ENCODE results near the gene PACRG. TPM values are rescaled to one million over a fixed set of nuclear protein-coding genes. Genes with fewer than 3 reads are reported as not detected.
A peak's percentile ranks its signal among the peaks of the same experiment; 100 is the strongest.

PACRG gene
- total RNA-seq, 1 experiment from 2014 or later: not detected

DNA sequence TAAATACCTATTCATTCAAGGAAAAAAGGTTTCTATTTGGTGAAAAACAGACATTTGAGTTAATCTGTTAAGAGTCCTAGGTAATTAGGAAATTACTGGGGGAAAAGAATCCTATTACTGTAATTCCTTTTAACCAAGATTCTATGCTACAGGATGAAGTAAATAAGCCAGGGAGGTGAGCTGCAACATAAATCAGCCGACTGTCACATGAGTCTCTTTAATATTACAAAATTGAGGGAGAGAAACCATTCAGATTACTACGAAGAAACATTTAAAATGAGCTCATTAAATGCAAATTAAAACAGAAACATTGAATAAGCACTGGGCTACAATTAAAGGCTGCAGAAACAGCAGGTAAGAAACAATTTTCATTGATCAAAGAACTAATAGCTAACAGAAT, 5.5 kb upstream of the PACRG start:
- no peaks in the 10 kb centered on the region for H3K4me1 ChIP-seq

DNA sequence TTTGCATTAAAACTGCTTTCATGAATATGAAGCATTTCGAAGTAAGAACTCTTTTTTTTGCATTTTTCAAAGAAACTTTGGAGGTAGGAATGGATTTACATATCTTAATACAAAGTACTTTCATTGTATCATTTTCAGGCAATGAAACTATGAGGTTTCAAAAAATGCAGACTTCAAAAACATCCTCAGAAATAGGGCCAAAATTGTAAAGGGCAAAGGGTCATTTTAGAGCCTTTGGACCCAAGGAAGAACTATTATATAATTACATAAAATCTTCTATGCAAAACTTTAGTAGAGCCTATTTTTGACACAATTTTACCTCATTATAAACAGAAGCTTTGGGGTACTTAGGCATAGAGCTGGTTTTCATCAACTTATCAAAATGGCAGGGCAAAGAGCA, 5.1 kb upstream of the PACRG start:
- no peak overlapping the region for H3K27ac ChIP-seq
- no peak overlapping the region for H3K4me3 ChIP-seq
- DNase-seq: no peak
- H3K27me3 ChIP-seq: peaks cover 4% of the 10 kb centered on the region; the same call in 1 of the 2 replicates
- H3K36me3 ChIP-seq: no peaks in the 10 kb centered on the region
- no peaks in the 10 kb centered on the region for H3K4me1 ChIP-seq
- no peaks in the 10 kb centered on the region for H3K9me3 ChIP-seq (replicated peaks)

More for the DNA sequence above, 5.5 kb upstream of the PACRG start:
- DNase-seq: no peak
- Histone ChIP-seq H3K27ac (no peak overlapping the region), H3K36me3 (no peaks in the 10 kb centered on the region), H3K27me3 (peaks cover 4% of the 10 kb centered on the region; the same call in 1 of the 2 replicates), H3K9me3 (replicated peaks) (no peaks in the 10 kb centered on the region), H3K4me3 (no peak overlapping the region)

DNA sequence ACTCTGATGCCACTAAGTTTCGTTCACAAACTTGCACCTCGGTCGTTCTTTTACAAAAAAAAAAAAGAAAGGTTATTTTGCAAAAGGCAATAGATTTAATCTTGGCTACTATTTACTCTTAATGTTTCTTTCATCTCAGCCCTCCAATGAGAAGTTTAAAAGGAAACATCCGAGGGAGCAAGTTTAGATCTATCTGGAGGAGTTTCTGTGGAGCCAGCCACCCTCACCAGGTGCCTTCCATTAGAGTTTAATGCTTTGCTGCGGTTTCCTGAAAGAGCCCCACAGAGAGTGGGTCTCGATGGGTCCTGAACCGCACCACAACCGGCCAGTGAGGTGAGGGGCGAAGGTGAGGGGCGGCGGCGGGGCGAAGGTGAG, 840 bp upstream of the PACRG start:
- H3K4me1 ChIP-seq: no peaks in the 10 kb centered on the region
- H3K27ac ChIP-seq: no peak overlapping the region

DNA sequence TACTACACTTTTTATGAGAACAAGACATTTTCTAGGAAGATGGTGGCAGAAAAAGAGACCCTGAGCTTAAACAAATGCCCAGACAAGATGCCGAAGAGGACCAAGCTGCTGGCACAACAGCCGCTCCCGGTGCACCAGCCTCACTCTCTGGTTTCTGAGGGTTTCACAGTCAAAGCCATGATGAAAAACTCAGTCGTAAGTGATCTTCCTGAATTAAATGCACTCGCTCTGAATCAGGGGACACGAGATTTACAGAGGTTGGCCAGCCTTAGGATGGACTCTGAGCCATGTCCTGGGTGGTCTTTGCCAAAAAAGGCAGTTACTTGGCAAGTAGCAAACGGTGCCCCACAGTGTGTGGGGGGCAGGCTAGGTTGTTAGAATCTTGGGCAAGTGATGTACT, 423 bp downstream of the PACRG start:
- Histone ChIP-seq H3K27ac (no peak overlapping the region), H3K4me3 (peak overlapping the region; percentile 89), H3K4me1 (no peaks in the 10 kb centered on the region), H3K9me3 (replicated peaks) (no peaks in the 10 kb centered on the region), H3K27me3 (peaks cover 4% of the 10 kb centered on the region; the same call in 1 of the 2 replicates), H3K36me3 (no peaks in the 10 kb centered on the region)
- DNase-seq: no peak

More for the DNA sequence above, 840 bp upstream of the PACRG start:
- DNase-seq: peak in 1 of 2 experiments; percentile 24
- Histone ChIP-seq H3K4me3 (peak overlapping the region; percentile 89), H3K36me3 (no peaks in the 10 kb centered on the region), H3K27me3 (peaks cover 4% of the 10 kb centered on the region; the same call in 1 of the 2 replicates), H3K9me3 (replicated peaks) (no peaks in the 10 kb centered on the region)

- H3K27ac ChIP-seq: no peak overlapping the region
Observed at GRCh38 chr6:162728706-162729105, 932 bp downstream of the PACRG start.

DNA sequence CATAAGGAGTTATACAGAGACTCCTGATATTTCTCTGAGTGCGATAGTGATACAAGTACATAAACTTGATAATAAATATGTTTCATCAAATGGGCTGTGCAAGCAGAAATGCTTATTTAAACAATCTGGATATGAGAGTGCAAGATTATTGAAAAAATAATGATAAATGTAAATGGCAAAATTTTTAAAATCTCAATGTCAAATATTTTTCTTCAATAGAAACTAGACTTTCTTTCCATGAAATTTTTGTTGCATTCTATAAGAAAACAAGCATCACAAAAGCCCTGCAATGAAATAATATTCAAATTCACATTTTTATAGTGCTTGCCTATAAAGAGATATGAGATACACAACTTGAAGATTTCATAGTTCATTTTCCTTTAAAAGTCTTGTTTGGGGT, 2.7 kb downstream of the PACRG start:
- no peak overlapping the region for H3K27ac ChIP-seq
- no peak for DNase-seq
- H3K9me3 ChIP-seq (replicated peaks): no peaks in the 10 kb centered on the region

More at GRCh38 chr6:162728706-162729105, 932 bp downstream of the PACRG start:
- H3K4me3 ChIP-seq: no peak overlapping the region
- H3K27me3 ChIP-seq: peaks cover 4% of the 10 kb centered on the region; the same call in 1 of the 2 replicates
- no peaks in the 10 kb centered on the region for H3K36me3 ChIP-seq
- no peaks in the 10 kb centered on the region for H3K9me3 ChIP-seq (replicated peaks)
- H3K4me1 ChIP-seq: no peaks in the 10 kb centered on the region
- DNase-seq: no peak

GRCh38 chr6:162733489-162733888, 5.7 kb downstream of the PACRG start:
- Histone ChIP-seq H3K4me3 (no peak overlapping the region), H3K4me1 (no peaks in the 10 kb centered on the region), H3K27ac (no peak overlapping the region), H3K36me3 (no peaks in the 10 kb centered on the region), H3K27me3 (0 out of 2 replicates have a peak, but pooled peaks cover 2% of the 10 kb centered on the region), H3K9me3 (replicated peaks) (no peaks in the 10 kb centered on the region)
- DNase-seq: no peak

More for the DNA sequence above, 2.7 kb downstream of the PACRG start:
- H3K36me3 ChIP-seq: no peaks in the 10 kb centered on the region
- H3K4me1 ChIP-seq: no peaks in the 10 kb centered on the region
- H3K27me3 ChIP-seq: peaks cover 4% of the 10 kb centered on the region; the same call in 1 of the 2 replicates
- no peak overlapping the region for H3K4me3 ChIP-seq

DNA sequence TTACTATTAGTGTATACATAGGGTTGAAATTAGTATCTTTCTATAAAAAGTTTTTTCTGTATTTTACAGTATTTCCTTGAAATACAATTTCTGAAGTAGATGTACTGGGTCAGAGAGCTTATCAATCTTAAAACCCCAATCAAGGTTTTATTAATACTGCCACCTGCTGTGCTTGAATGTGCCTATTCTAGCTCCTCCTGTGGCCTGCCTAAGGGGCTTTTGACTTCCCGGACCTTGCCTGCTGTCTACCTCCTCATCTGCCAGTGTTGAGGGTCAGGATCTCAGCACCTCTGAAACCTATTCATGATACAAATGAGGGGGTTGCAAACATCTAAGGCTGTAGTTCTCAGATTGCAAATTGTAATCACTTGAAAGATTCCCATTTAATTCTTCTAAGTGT, 9.2 kb downstream of the PACRG start:
- H3K9me3 ChIP-seq (replicated peaks): no peaks in the 10 kb centered on the region
- no peak for DNase-seq
- H3K27me3 ChIP-seq: 0 out of 2 replicates have a peak, but pooled peaks cover 2% of the 10 kb centered on the region
- H3K27ac ChIP-seq: no peak overlapping the region
- no peaks in the 10 kb centered on the region for H3K36me3 ChIP-seq
- no peaks in the 10 kb centered on the region for H3K4me1 ChIP-seq
- H3K4me3 ChIP-seq: no peak overlapping the region

DNA sequence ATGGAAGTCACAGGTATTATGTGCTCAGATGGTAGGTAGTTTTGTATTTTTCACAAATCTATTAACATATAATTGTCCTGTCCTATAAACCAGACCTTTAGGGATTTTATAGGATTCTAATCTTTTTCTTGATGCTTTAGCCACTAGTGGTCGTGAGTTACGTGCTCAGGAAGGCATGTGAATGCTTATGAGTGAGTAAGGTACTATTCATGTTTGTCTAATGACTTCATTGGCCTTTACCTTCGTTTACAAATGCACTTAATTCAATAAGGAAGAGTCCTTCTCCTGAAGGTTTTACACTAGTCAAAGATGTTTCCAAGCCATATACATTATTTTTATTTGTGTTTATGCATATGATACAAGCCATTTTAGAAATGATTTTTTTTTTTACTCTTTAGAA, 23.0 kb downstream of the PACRG start:
- Histone ChIP-seq H3K9me3 (replicated peaks) (no peaks in the 10 kb centered on the region), H3K27ac (no peak overlapping the region), H3K4me3 (no peak overlapping the region), H3K4me1 (no peaks in the 10 kb centered on the region), H3K27me3 (no peaks in the 10 kb centered on the region), H3K36me3 (no peaks in the 10 kb centered on the region)
- DNase-seq: no peak

DNA sequence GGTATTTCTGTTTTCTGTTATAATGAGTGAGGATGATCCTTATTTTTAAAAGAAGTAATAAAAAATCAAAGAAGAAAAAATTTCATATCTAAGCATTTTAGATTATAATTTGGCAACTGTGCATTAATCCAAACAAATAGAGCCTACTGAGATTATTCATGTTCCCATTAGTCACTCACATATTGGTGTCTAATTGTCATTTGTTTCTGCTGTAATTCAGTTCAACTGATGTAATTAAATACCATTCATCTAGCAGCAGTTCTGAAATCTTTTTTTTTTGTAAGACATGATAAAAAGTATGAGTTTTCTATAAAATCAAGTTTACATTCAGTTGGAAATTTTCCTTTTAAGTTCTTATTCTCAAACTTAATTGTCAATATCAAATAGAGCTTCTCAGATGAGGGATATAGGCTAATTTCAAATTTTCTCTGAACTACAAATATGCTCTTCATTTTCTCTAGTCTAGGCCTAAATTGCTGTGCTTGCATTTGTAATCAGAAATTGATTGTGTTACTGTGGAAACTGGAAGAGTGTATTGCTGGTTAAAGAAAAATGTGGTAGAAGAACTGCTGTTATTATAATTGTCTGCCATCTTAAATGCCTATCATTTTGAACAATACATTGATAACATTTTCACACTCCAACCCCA, 23.6 kb downstream of the PACRG start:
- H3K4me1 ChIP-seq: no peaks in the 10 kb centered on the region
- H3K27ac ChIP-seq: no peak overlapping the region

DNA sequence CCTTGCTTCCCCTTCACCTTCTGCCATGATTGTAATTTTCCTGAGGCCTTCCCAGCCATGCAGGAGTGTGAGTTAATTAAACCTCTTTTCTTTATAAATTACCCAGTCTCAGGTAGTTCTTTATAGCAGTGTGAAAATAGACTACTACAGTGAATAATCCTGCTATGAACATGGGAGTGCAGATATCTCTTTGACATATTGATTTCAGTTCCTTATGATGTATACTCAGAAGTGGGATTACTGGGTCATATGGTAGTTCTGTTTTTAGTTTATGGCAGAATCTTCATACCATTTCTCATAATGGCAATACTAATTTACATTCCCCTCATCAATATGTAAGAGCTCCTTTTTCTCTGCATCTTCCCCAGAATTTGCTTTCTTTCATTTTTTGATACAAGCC, 26.0 kb downstream of the PACRG start:
- Histone ChIP-seq H3K4me3 (no peak overlapping the region), H3K27me3 (no peaks in the 10 kb centered on the region), H3K4me1 (no peaks in the 10 kb centered on the region), H3K9me3 (replicated peaks) (no peaks in the 10 kb centered on the region), H3K27ac (no peak overlapping the region), H3K36me3 (no peaks in the 10 kb centered on the region)
- DNase-seq: no peak

More for the DNA sequence above, 23.6 kb downstream of the PACRG start:
- H3K27me3 ChIP-seq: no peaks in the 10 kb centered on the region
- no peaks in the 10 kb centered on the region for H3K9me3 ChIP-seq (replicated peaks)
- H3K4me3 ChIP-seq: no peak overlapping the region
- no peak for DNase-seq
- no peaks in the 10 kb centered on the region for H3K36me3 ChIP-seq

DNA sequence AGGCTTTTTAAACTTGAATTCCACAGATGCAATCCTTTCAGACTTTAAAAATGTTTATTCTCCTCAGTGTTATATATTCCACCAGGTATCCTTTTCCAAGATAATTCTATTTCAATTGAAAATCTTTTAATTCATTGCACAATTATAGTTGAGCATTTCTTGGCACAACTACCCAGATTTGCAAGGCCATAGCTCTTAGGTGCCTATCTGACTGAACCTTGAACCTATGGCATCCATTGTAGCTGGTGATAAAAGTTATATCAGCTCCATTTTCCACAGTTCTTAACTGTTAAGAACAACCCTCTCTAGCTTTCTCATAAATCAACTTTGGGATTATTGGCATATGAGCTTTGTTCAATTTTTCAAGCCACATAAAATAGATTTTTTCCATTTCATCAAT, 42.4 kb downstream of the PACRG start:
- no peak for DNase-seq
- Histone ChIP-seq H3K27me3 (0 out of 2 replicates have a peak, but pooled peaks cover 9% of the 10 kb centered on the region), H3K9me3 (replicated peaks) (no peaks in the 10 kb centered on the region), H3K4me3 (no peak overlapping the region), H3K27ac (no peak overlapping the region), H3K4me1 (no peaks in the 10 kb centered on the region), H3K36me3 (no peaks in the 10 kb centered on the region; the same call in 1 of the 2 replicates)

DNA sequence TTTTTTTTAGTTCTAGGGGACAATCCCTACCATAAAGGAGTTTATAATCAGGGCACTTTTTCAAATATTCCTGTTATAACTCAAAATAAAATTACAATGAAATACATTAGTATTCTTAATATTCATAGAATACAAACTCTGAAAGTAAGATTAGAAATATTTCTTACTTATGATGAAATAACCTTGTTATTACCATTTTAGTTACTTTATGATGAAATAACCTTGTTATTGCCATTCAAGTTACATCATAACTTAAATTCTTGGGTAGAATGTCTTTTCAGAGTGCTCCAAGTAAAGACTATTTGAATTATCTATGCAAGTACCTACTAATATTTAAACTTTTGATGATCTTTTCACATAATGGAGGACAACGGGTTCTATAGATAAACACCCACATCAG, 43.2 kb downstream of the PACRG start:
- Histone ChIP-seq H3K4me3 (no peak overlapping the region), H3K27ac (no peak overlapping the region), H3K36me3 (no peaks in the 10 kb centered on the region; the same call in 1 of the 2 replicates), H3K27me3 (peaks cover 13% of the 10 kb centered on the region; the same call in 1 of the 2 replicates), H3K4me1 (no peaks in the 10 kb centered on the region), H3K9me3 (replicated peaks) (no peaks in the 10 kb centered on the region)
- DNase-seq: no peak

- Histone ChIP-seq H3K36me3 (no peaks in the 10 kb centered on the region; the same call in 1 of the 2 replicates), H3K9me3 (replicated peaks) (no peaks in the 10 kb centered on the region), H3K27me3 (peaks cover 5% of the 10 kb centered on the region; the same call in 1 of the 2 replicates), H3K27ac (no peak overlapping the region), H3K4me1 (no peaks in the 10 kb centered on the region), H3K4me3 (no peak overlapping the region)
- no peak for DNase-seq
Observed at GRCh38 chr6:162772466-162772865, 44.7 kb downstream of the PACRG start.

- Histone ChIP-seq H3K27ac (no peak overlapping the region), H3K4me1 (no peaks in the 10 kb centered on the region), H3K4me3 (no peak overlapping the region), H3K36me3 (no peaks in the 10 kb centered on the region), H3K27me3 (peaks cover 5% of the 10 kb centered on the region; the same call in 1 of the 2 replicates), H3K9me3 (replicated peaks) (no peaks in the 10 kb centered on the region)
- no peak for DNase-seq
Observed at GRCh38 chr6:162773996-162774395, 46.2 kb downstream of the PACRG start.

DNA sequence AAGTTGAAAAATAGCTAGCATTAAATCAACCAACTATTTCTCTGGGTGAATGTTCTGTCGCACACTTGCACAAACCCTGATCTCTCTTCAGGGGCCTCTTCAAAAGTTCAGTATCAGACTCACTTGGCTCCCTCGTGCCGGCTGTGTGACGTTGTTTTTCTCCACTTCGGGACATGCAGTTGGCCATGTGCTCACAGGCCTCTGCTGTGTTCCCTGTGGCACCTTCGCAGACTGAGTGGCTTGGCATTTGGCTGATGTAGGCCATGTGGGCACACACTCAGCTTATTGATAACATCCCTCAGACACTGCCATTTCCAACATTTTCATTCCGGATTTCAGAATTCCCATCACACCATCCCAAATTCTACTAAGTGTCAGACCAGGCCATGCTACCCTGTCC, 49.3 kb downstream of the PACRG start:
- Histone ChIP-seq H3K4me1 (no peaks in the 10 kb centered on the region), H3K4me3 (no peak overlapping the region), H3K27me3 (peaks cover 5% of the 10 kb centered on the region; the same call in 1 of the 2 replicates), H3K27ac (no peak overlapping the region), H3K9me3 (replicated peaks) (no peaks in the 10 kb centered on the region; the same call in 1 of the 2 replicates), H3K36me3 (no peaks in the 10 kb centered on the region)
- no peak for DNase-seq
